DOHH2 (cell line): ENCODE measurements around the gene CFAP61.

Source experiments
- H3F3A ChIP-seq: fragments of 200-600 bp; sonication (generic), shearing (Covaris generic); 2 replicates; pipeline ENCODE4 v1.6.0; 2016; ENCODE audit warnings: antibody characterized with exemption, mild to moderate bottlenecking; ENCODE audit not compliant: control insufficient read depth, insufficient read depth
- H3K27ac ChIP-seq: fragments of 200-600 bp; sonication (generic); 2 replicates; pipeline ENCODE4 v1.5.1; 2014; ENCODE audit warnings: low read depth, mild to moderate bottlenecking, low read length, moderate library complexity
- H3K27me3 ChIP-seq: fragments of 200-600 bp; sonication (generic); 2 replicates; pipeline ENCODE4 v1.6.1; 2014; ENCODE audit warnings: mild to moderate bottlenecking, low read length, mixed read lengths; ENCODE audit not compliant: control insufficient read depth
- H3K36me3 ChIP-seq: fragments of 200-600 bp; sonication (generic); 2 replicates; pipeline ENCODE4 v1.6.1; 2014; ENCODE audit warnings: mild to moderate bottlenecking, low read length, moderate library complexity, mixed read lengths; ENCODE audit not compliant: control insufficient read depth
- H3K4me1 ChIP-seq: fragments of 200-600 bp; sonication (generic); 2 replicates; pipeline ENCODE4 v1.6.1; 2014; ENCODE audit warnings: mild to moderate bottlenecking, low read length, mixed read lengths; ENCODE audit not compliant: control insufficient read depth
- H3K4me2 ChIP-seq: fragments of 200-600 bp; sonication (generic); 2 replicates; pipeline ENCODE4 v1.6.0; 2014; ENCODE audit warnings: mild to moderate bottlenecking, low read length, moderate library complexity
- H3K4me3 ChIP-seq: fragments of 200-600 bp; sonication (generic); 2 replicates; pipeline ENCODE4 v1.5.1; 2014; ENCODE audit warnings: mild to moderate bottlenecking, low read length, mixed read lengths
- H3K79me2 ChIP-seq: fragments of 200-600 bp; sonication (generic); 2 replicates; pipeline ENCODE4 v1.6.1; 2014; ENCODE audit warnings: mild to moderate bottlenecking, low read length, mixed read lengths; ENCODE audit not compliant: control insufficient read depth
- H3K9me2 ChIP-seq: fragments of 200-600 bp; sonication (generic); replicated peaks from 2 replicates; pipeline ENCODE4 v1.6.1; 2014; ENCODE audit warnings: mild to moderate bottlenecking, low read length, mixed read lengths; ENCODE audit not compliant: control insufficient read depth
- H3K9me3 ChIP-seq: fragments of 200-600 bp; sonication (generic); 2 replicates; pipeline ENCODE4 v1.6.1; 2014; ENCODE audit warnings: antibody characterized with exemption, low read length, mixed read lengths; ENCODE audit not compliant: control insufficient read depth, insufficient read depth
- H4K20me1 ChIP-seq: fragments of 200-600 bp; sonication (generic); 2 replicates; pipeline ENCODE4 v1.6.0; 2014; ENCODE audit warnings: low read depth, mild to moderate bottlenecking, antibody characterized with exemption, low read length, moderate library complexity; ENCODE audit not compliant: control insufficient read depth, insufficient read depth
- CTCF ChIP-seq: fragments of 200-600 bp; sonication (generic); IDR thresholded peaks from one replicate; pipeline ENCODE4 v1.5.1; 2014; ENCODE audit warnings: antibody characterized with exemption, mild to moderate bottlenecking, low read depth, low read length; ENCODE audit not compliant: poor library complexity, severe bottlenecking
- EZH2phosphoT487 ChIP-seq: fragments of 200-600 bp; sonication (generic); IDR thresholded peaks from 2 replicates; pipeline ENCODE4 v1.6.1; 2017; ENCODE audit warnings: borderline replicate concordance, mild to moderate bottlenecking, antibody characterized with exemption, low read length, moderate library complexity, mixed read lengths

Gene CFAP61

GRCh38 chr20:20253039-20253743 is 200.9 kb downstream of the CFAP61 start:
- Histone ChIP-seq H3K27ac (no peak overlapping the region), H3K4me1 (no peaks in the 10 kb centered on the region), H3K27me3 (peaks cover 7% of the 10 kb centered on the region), H3K36me3 (no peaks in the 10 kb centered on the region), H3K9me3 (no peaks in the 10 kb centered on the region), H3K79me2 (no peaks in the 10 kb centered on the region), H3K4me3 (no peak overlapping the region), H4K20me1 (no peaks in the 10 kb centered on the region), H3K9me2 (no peaks in the 10 kb centered on the region), H3K4me2 (no peak overlapping the region), H3F3A (no peaks in the 10 kb centered on the region)
- TF ChIP-seq CTCF, result no peak
- no peak for TF ChIP-seq EZH2phosphoT487

GRCh38 chr20:20253744-20254330 is 201.5 kb downstream of the CFAP61 start:
- Histone ChIP-seq H4K20me1 (no peaks in the 10 kb centered on the region), H3K4me1 (no peaks in the 10 kb centered on the region), H3K9me3 (no peaks in the 10 kb centered on the region), H3K27ac (no peak overlapping the region), H3K27me3 (peaks cover 9% of the 10 kb centered on the region), H3K4me2 (no peak overlapping the region), H3F3A (no peaks in the 10 kb centered on the region), H3K36me3 (no peaks in the 10 kb centered on the region), H3K4me3 (no peak overlapping the region), H3K79me2 (no peaks in the 10 kb centered on the region), H3K9me2 (no peaks in the 10 kb centered on the region)
- TF ChIP-seq EZH2phosphoT487 (no peak), CTCF (no peak)

GRCh38 chr20:20255099-20255498 is 202.8 kb downstream of the CFAP61 start:
- H3K4me2 ChIP-seq, result no peak overlapping the region
- H3F3A ChIP-seq, result no peaks in the 10 kb centered on the region
- H3K27ac ChIP-seq, result no peak overlapping the region
- H3K9me3 ChIP-seq, result no peaks in the 10 kb centered on the region
- H3K79me2 ChIP-seq, result no peaks in the 10 kb centered on the region
- H3K27me3 ChIP-seq, result peaks cover 9% of the 10 kb centered on the region
- H3K4me1 ChIP-seq, result no peaks in the 10 kb centered on the region
- H3K4me3 ChIP-seq, result no peak overlapping the region
- TF ChIP-seq EZH2phosphoT487 (no peak), CTCF (no peak)
- no peaks in the 10 kb centered on the region for H3K9me2 ChIP-seq
- H3K36me3 ChIP-seq, result no peaks in the 10 kb centered on the region
- no peaks in the 10 kb centered on the region for H4K20me1 ChIP-seq
